ENCODE measurements around the gene TRAF2.
"Not testable (repeated sequence)": the region's sequence is repeated elsewhere in the genome, so short reads cannot be mapped to it uniquely, and the experiment has no call there.

- TF ChIP-seq CTCF (IDR thresholded peaks at IDR 0.05; ENCODE audit: low read depth, low read length); EZH2phosphoT487 (IDR thresholded peaks at IDR 0.05; ENCODE audit: low read depth): not testable (repeated sequence)
Measured at GRCh38 chr9:136841646-136842379, 44.5 kb upstream of the TRAF2 start.
